Chondrocyte (in vitro differentiated cells): Measurements from ENCODE around the gene PLXND1. TPM values are rescaled to one million over a fixed set of nuclear protein-coding genes. Genes with fewer than 3 reads are reported as not detected.
A peak's percentile ranks its signal among the peaks of the same experiment; 100 is the strongest.

Source experiments
- DNase-seq: peaks from one replicate; pipeline ENCODE4 v3.0.0; 2021; ENCODE audit warnings: mixed read lengths, low spot score
- H3K27ac Mint-ChIP-seq: one replicate; pipeline ENCODE4 v1.8.0; 2021; ENCODE audit warnings: mild to moderate bottlenecking, moderate library complexity, mixed read lengths; ENCODE audit not compliant: unreplicated experiment
- H3K27me3 Mint-ChIP-seq: 2 replicates; pipeline ENCODE4 v1.8.0; 2021; ENCODE audit warnings: low read depth, mixed read lengths
- H3K36me3 Mint-ChIP-seq: 2 replicates; pipeline ENCODE4 v1.8.0; 2021; ENCODE audit warnings: low read depth, mixed read lengths
- H3K4me1 Mint-ChIP-seq: 2 replicates; pipeline ENCODE4 v1.8.0; 2021; ENCODE audit warnings: low read depth, mild to moderate bottlenecking, mixed read lengths
- H3K4me3 Mint-ChIP-seq: one replicate; pipeline ENCODE4 v1.8.0; 2021; ENCODE audit warnings: mild to moderate bottlenecking, moderate library complexity, mixed read lengths; ENCODE audit not compliant: unreplicated experiment
- H3K9me3 Mint-ChIP-seq: 2 replicates; pipeline ENCODE4 v1.8.0; 2021; ENCODE audit warnings: low read depth, mixed read lengths
- total RNA-seq: library from RNA; stranded (reverse); gene quantifications from 3 replicates; pipeline ENCODE4 v1.2.1, GENCODE V29; 2021
- TF ChIP-seq, protein P1 (sequence below): fragments of 200-600 bp; sonication (generic); IDR thresholded peaks from 2 replicates; pipeline ENCODE4 v1.5.0; 2021; ENCODE audit warnings: antibody characterized with exemption, mild to moderate bottlenecking, moderate library complexity

Gene PLXND1
- total RNA-seq, 1 donor from 2014 or later = 267 TPM

DNA sequence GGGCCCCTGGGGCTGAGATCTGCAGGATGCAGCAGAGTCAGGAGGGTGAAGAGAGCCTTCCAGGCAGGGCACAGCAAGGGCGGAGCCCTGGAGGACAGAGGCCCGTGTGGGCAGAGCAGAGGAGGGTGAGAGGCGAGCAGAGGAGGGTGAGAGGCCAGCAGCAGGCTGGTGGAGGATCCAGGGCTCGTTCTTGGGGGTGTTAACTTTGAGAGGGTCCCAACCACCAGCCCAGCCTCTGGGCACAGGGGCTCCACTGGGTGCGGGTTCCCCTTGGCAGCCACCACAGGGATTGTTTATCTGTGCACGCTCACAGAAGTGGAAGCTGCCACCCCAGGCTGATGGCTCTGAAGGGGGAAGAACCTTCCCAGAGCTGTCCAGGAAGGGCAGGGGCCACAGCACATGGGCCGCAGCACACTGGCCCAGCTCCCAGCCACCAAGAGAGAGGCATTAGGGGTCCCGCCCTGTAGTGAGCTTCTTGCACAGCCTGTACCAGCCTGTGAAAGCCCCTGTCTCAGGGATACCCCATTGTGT lies 9.3 kb upstream of the PLXND1 start:
- Mint-ChIP-seq H3K36me3 (no peaks in the 10 kb centered on the region), H3K27ac (no peak overlapping the region), H3K9me3 (no peaks in the 10 kb centered on the region), H3K27me3 (no peaks in the 10 kb centered on the region), H3K4me3 (no peak overlapping the region), H3K4me1 (peaks cover 53% of the 10 kb centered on the region)
- TF ChIP-seq, protein P1, sequence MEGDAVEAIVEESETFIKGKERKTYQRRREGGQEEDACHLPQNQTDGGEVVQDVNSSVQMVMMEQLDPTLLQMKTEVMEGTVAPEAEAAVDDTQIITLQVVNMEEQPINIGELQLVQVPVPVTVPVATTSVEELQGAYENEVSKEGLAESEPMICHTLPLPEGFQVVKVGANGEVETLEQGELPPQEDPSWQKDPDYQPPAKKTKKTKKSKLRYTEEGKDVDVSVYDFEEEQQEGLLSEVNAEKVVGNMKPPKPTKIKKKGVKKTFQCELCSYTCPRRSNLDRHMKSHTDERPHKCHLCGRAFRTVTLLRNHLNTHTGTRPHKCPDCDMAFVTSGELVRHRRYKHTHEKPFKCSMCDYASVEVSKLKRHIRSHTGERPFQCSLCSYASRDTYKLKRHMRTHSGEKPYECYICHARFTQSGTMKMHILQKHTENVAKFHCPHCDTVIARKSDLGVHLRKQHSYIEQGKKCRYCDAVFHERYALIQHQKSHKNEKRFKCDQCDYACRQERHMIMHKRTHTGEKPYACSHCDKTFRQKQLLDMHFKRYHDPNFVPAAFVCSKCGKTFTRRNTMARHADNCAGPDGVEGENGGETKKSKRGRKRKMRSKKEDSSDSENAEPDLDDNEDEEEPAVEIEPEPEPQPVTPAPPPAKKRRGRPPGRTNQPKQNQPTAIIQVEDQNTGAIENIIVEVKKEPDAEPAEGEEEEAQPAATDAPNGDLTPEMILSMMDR = no peak
- peak; percentile 80 for DNase-seq

DNA sequence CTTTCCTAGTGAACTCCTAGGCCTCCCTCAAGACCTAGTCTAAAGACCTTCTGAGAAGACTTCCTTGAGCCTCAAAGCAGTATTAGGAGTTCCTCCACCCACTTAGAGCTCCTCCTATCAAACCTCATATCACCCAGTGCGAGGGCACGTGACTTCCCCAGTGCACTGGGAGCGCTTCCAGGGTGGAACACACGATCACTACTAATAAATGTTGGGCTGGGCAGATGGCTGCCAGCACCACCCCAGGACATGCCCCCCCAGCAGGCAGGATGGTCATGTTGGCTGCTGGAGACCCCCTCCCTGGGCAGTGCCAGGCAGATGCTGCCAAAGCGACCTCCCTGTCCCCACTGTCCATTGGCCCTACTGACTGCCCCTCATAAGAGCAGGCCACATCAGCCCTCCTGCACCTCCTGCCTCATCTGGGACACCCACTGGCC lies 8.5 kb upstream of the PLXND1 start:
- H3K4me1 Mint-ChIP-seq = peaks cover 62% of the 10 kb centered on the region
- H3K9me3 Mint-ChIP-seq = no peaks in the 10 kb centered on the region
- H3K27me3 Mint-ChIP-seq = no peaks in the 10 kb centered on the region
- H3K36me3 Mint-ChIP-seq = no peaks in the 10 kb centered on the region
- H3K4me3 Mint-ChIP-seq = no peak overlapping the region
- TF ChIP-seq, protein P1 = no peak
- DNase-seq = no peak
- peak overlapping the region; percentile 49 for H3K27ac Mint-ChIP-seq

DNA sequence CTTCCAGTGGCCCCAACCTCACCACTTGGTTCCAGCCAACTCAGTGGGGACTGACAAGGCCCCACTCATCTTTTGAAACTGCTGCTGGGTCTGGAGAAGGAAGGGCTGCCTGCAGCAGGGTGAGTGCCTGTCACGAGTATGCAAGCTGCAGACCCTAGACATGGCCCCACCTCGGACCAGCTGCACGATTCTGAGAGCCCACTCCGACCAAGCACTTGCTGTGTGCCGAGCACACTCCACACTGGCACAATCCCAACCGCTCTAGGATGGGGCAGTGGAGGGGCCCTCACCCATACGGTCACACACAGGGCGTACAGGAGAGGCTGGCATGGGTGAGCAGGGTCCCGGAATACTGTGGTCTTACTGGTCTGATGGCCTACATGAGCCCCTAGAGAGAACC lies 8.0 kb upstream of the PLXND1 start:
- no peak overlapping the region for H3K4me3 Mint-ChIP-seq
- H3K36me3 Mint-ChIP-seq = no peaks in the 10 kb centered on the region
- peak overlapping the region; percentile 36 for H3K27ac Mint-ChIP-seq
- no peaks in the 10 kb centered on the region for H3K27me3 Mint-ChIP-seq
- no peak for DNase-seq
- no peaks in the 10 kb centered on the region for H3K9me3 Mint-ChIP-seq
- peaks cover 67% of the 10 kb centered on the region for H3K4me1 Mint-ChIP-seq
- TF ChIP-seq, protein P1 = no peak

DNA sequence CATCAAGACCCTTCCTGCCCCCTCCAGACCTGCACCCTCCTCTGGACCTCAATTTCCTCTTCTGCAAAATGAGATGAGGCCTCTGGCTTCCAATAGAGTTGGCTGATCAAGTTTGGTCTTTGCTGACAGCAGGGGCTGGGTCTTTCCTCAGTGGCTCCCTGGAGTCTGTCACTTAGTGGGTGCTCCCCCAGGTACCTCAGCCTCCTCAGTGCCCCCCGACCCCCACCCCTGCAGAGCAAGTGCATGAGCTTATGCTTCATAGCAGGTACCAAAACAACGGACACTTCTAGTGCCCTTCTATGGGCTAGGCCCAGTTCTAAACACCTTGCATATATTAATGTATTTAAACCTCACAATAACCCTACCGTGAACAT lies 6.9 kb upstream of the PLXND1 start:
- Mint-ChIP-seq H3K9me3 (no peaks in the 10 kb centered on the region), H3K27ac (peak overlapping the region; percentile 66), H3K36me3 (no peaks in the 10 kb centered on the region), H3K4me3 (no peak overlapping the region), H3K4me1 (peaks cover 68% of the 10 kb centered on the region), H3K27me3 (no peaks in the 10 kb centered on the region)
- TF ChIP-seq, protein P1 = no peak
- no peak for DNase-seq

DNA sequence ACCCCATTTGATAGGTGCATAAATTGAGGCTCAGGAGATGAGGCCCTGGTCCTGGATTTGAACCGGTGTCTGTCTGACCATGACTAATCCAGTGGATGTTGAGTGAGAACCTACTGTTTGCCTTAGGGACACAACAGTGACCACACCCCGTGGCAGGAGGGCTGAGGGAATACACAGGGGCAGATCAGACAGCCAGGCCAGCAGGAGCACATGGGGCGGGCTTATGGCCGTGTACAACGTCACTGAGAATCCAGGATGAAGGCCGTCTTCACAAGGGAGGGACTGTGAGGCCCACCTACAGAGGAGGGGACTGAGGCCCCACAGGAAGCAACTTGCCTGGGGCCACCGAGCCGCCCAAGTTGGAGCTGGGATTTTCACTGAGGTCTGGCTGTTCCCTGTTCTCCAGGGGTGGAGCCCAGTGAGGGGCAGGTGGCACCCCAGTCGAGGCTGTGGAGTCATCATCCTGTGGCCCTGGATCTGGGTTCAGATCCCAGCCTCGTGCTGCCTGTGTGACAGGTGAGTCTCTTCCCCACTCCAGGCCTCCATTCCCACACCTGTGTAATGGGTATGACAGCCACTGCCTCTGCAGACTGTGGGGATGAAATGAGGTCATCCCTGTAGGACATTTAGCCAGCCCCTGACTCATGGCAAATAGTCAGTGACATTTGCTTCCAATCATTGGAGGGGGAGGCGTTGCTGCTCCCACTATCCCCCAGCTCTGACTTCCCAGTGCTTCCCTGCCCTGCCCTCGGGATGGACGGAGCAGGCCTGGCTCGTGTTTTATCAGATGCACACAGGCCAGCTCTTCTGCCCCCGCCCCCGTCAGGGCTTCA lies 6.3 kb upstream of the PLXND1 start:
- Mint-ChIP-seq H3K36me3 (no peaks in the 10 kb centered on the region), H3K4me3 (no peak overlapping the region), H3K4me1 (peaks cover 70% of the 10 kb centered on the region), H3K27ac (peak overlapping the region; percentile 86), H3K9me3 (no peaks in the 10 kb centered on the region), H3K27me3 (no peaks in the 10 kb centered on the region)
- no peak for DNase-seq
- TF ChIP-seq, protein P1 = no peak
